HEK293 (cell line): Measurements from ENCODE around the gene LCNL1.

Experiments used
- CTCF ChIA-PET: fragments of 350-600 bp; formaldehyde crosslinking; extraction: SDS; loops from one replicate; lab custom pipeline; 2021; ENCODE audit warnings: antibody characterized with exemption; lab: Yijun Ruan, JAX
- POLR2A ChIA-PET: fragments of 300-600 bp; formaldehyde crosslinking; extraction: SDS; loops from one replicate; lab custom pipeline; 2020; ENCODE audit warnings: antibody characterized with exemption, inconsistent platforms; lab: Yijun Ruan, JAX
- H3K27ac ChIP-seq: fragments of 200-500 bp; sonication (Bioruptor generic); 2 replicates; pipeline ENCODE4 v1.5.1; 2014; ENCODE audit warnings: low read depth, low read length, control low read depth, inconsistent platforms; ENCODE audit errors: extremely low read depth
- H3K36me3 ChIP-seq, 2 experiments: fragments of 200-500 bp in 1 of 2; sonication (Bioruptor generic) in 1 of 2; 1 replicate in 1 of 2; 2 replicates in 1 of 2; pipeline ENCODE4 v1.5.1; 2014 to 2017; ENCODE audit warnings: inconsistent platforms in 2 of 2, low read length in 2 of 2; ENCODE audit not compliant: control insufficient read depth in 2 of 2, insufficient read depth in 1 of 2
- H3K4me1 ChIP-seq: fragments of 200-500 bp; sonication (Bioruptor generic); 2 replicates; pipeline ENCODE4 v1.5.1; 2014; ENCODE audit warnings: mild to moderate bottlenecking, low read length, inconsistent platforms; ENCODE audit not compliant: control insufficient read depth, insufficient read depth
- H3K4me3 ChIP-seq: 2 replicates; pipeline ENCODE4 v1.5.1; 2011; ENCODE audit warnings: low read depth, mild to moderate bottlenecking, control low read depth, low read length, moderate library complexity
- H3K9me3 ChIP-seq: fragments of 200-500 bp; sonication (Bioruptor generic); 2 replicates; pipeline ENCODE4 v1.5.1; 2014; ENCODE audit warnings: low read depth, low read length, inconsistent platforms; ENCODE audit not compliant: control insufficient read depth, insufficient read depth
- EGR2 ChIP-seq: fragments of 450-650 bp; formaldehyde crosslinking; IDR thresholded peaks from 2 replicates; pipeline ENCODE4 v1.5.1; 2016; ENCODE audit warnings: low read depth, missing biosample characterization, missing genetic modification characterization
- GLIS1 ChIP-seq: fragments of 450-650 bp; formaldehyde crosslinking; IDR thresholded peaks from 2 replicates; pipeline ENCODE4 v1.5.1; 2016; ENCODE audit warnings: missing biosample characterization, missing genetic modification characterization
- OSR2 ChIP-seq: fragments of 450-650 bp; formaldehyde crosslinking; IDR thresholded peaks from 2 replicates; pipeline ENCODE4 v1.5.1; 2016; ENCODE audit warnings: missing biosample characterization, missing genetic modification characterization
- ZBTB20 ChIP-seq: fragments of 450-650 bp; formaldehyde crosslinking; IDR thresholded peaks from 2 replicates; pipeline ENCODE4 v1.5.1; 2016; ENCODE audit warnings: missing biosample characterization, missing genetic modification characterization
- ZFHX2 ChIP-seq: fragments of 450-650 bp; formaldehyde crosslinking; conservative IDR thresholded peaks from 2 replicates; pipeline ENCODE4 v1.5.1; 2016; ENCODE audit warnings: missing biosample characterization, missing genetic modification characterization
- ZFP3 ChIP-seq: fragments of 450-650 bp; formaldehyde crosslinking; IDR thresholded peaks from 2 replicates; pipeline ENCODE4 v1.5.1; 2016; ENCODE audit warnings: low read depth, missing biosample characterization, missing genetic modification characterization
- ZIC2 ChIP-seq: fragments of 450-650 bp; formaldehyde crosslinking; IDR thresholded peaks from 2 replicates; pipeline ENCODE4 v1.5.1; 2016; ENCODE audit warnings: missing biosample characterization, missing genetic modification characterization
- ZNF10 ChIP-seq: fragments of 450-650 bp; formaldehyde crosslinking; IDR thresholded peaks from 2 replicates; pipeline ENCODE4 v1.5.1; 2017; ENCODE audit warnings: missing biosample characterization, missing genetic modification characterization
- ZNF223 ChIP-seq: fragments of 450-650 bp; formaldehyde crosslinking; IDR thresholded peaks from 2 replicates; pipeline ENCODE4 v1.5.1; 2016; ENCODE audit warnings: missing biosample characterization, missing genetic modification characterization
- ZNF292 ChIP-seq: fragments of 450-650 bp; formaldehyde crosslinking; IDR thresholded peaks from 2 replicates; pipeline ENCODE4 v1.5.1; 2016; ENCODE audit warnings: low read depth, missing biosample characterization, missing genetic modification characterization, borderline replicate concordance
- ZNF433 ChIP-seq: fragments of 450-650 bp; formaldehyde crosslinking; IDR thresholded peaks from 2 replicates; pipeline ENCODE4 v1.5.1; 2016; ENCODE audit warnings: missing biosample characterization, missing genetic modification characterization, low read depth
- ZNF792 ChIP-seq: fragments of 450-650 bp; formaldehyde crosslinking; IDR thresholded peaks from 2 replicates; pipeline ENCODE4 v1.5.1; 2016; ENCODE audit warnings: missing biosample characterization, missing genetic modification characterization
- ZSCAN30 ChIP-seq: fragments of 450-650 bp; IDR thresholded peaks from 2 replicates; pipeline ENCODE4 v1.5.1; 2018; ENCODE audit warnings: missing biosample characterization, mild to moderate bottlenecking, missing genetic modification characterization, moderate library complexity
- TF ChIP-seq, protein P1 (sequence below): fragments of 450-650 bp; formaldehyde crosslinking; IDR thresholded peaks from 2 replicates; pipeline ENCODE4 v1.5.1; 2016; ENCODE audit warnings: missing biosample characterization, missing genetic modification characterization
- TF ChIP-seq, protein P2 (sequence below): fragments of 450-650 bp; formaldehyde crosslinking; IDR thresholded peaks from 2 replicates; pipeline ENCODE4 v1.5.1; 2016; ENCODE audit warnings: missing biosample characterization, missing genetic modification characterization
- TF ChIP-seq, protein P3 (sequence below): fragments of 450-650 bp; formaldehyde crosslinking; IDR thresholded peaks from 2 replicates; pipeline ENCODE4 v1.5.1; 2016; ENCODE audit warnings: missing biosample characterization, missing genetic modification characterization
- TF ChIP-seq, protein P4 (sequence below): fragments of 450-650 bp; formaldehyde crosslinking; conservative IDR thresholded peaks from 2 replicates; pipeline ENCODE4 v1.5.1; 2016; ENCODE audit warnings: low read depth, missing biosample characterization, missing genetic modification characterization

LCNL1 gene

DNA sequence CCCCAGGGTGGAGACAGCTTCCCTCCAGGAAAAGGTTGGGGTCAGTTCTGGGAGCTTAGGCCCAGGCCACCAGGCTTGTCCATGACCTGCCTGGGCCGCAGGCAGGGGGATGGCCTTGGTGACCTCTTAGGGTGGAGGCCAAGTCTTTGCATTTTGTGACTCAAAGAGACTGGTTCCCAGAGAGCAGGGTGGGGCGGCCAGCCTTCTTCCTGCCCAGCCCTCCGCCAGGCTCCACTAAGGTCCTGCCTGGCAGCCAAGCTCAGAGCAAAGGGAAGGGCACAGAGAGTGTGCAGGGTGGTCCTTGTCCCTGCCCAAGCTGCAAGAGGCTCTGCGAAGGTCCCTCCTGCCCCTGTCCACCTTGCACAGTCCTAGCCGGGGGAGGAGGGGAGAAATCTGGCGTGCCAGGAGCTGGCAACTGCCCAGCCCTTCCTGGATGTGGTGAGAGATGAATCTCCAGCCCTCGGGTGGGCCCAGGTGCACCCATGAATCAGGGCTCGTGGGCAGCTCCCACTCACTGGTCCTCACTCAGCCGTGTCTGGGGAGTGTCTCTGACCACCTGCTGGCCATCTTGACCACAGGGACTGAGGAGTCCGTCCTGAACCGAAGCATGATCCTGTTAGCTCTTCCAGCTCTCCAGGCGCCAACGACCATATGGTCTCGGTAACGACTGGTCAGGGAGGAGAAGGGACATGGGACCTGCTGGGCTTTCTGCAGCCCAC, 7.8 kb upstream of the LCNL1 start:
- Histone ChIP-seq H3K9me3 (no peaks in the 10 kb centered on the region), H3K36me3 (no peaks in the 10 kb centered on the region), H3K4me3 (no peak overlapping the region)
- POLR2A ChIA-PET, result interaction anchor here (0.9 to 2.5 kb wide), 3 partner anchors 17 to 54 kb away, joined by 4 to 7 read pairs (median 5); partner anchors contain the start of gene PAXX
- 0 out of 2 replicates have a peak, but pooled peaks have one; percentile 18 for TF ChIP-seq ZFHX2 (tag by site-specific recombination)
- peak; percentile 16; the same call in 1 of the 2 replicates for TF ChIP-seq EGR2 (tag by site-specific recombination)
- no peak for TF ChIP-seq ZNF10 (tag by site-specific recombination)
- TF ChIP-seq, all 188 proteins: peak for 2
- H3K4me1 ChIP-seq, result no peaks in the 10 kb centered on the region
- no peak overlapping the region for H3K27ac ChIP-seq
- CTCF ChIA-PET, result interaction anchor here (0.5 to 3.4 kb wide), 12 partner anchors 10 to 614 kb away, joined by 3 to 22 read pairs (median 4); partner anchors contain the start of gene C8G

DNA sequence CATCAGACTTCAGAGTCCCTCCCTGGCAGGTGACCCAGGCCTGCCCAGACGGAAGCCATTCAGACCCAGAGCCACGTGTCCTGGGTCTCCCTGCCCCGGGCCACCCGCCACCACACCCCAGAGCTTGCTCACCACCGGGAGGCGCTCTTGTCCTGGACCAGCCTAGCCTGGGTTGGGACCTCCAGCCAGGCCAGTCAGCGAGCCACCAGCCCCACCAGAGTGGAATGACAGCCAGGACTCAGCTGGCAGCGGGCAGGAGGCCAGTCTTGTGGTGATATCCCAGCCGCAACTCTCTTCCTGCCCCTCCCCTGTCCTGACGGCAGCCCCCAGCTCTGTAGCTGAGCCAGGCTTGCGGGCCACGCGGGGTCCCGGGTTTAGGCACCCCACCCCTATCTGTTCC, 7.1 kb upstream of the LCNL1 start:
- CTCF ChIA-PET, result interaction anchor here (0.6 to 3.4 kb wide), 10 partner anchors 10 to 133 kb away, joined by 3 to 22 read pairs (median 4); partner anchors contain the start of gene C8G
- H3K4me3 ChIP-seq, result no peak overlapping the region
- H3K4me1 ChIP-seq, result no peaks in the 10 kb centered on the region
- no peak for TF ChIP-seq ZSCAN30 (tag by site-specific recombination)
- no peak for TF ChIP-seq ZNF433 (tag by site-specific recombination)
- peak; percentile 34; the same call in 1 of the 2 replicates for TF ChIP-seq ZIC2 (tag by site-specific recombination)
- peak; percentile 91 for TF ChIP-seq ZNF223 (tag by site-specific recombination)
- no peak for TF ChIP-seq ZFP3
- TF ChIP-seq, protein P1, sequence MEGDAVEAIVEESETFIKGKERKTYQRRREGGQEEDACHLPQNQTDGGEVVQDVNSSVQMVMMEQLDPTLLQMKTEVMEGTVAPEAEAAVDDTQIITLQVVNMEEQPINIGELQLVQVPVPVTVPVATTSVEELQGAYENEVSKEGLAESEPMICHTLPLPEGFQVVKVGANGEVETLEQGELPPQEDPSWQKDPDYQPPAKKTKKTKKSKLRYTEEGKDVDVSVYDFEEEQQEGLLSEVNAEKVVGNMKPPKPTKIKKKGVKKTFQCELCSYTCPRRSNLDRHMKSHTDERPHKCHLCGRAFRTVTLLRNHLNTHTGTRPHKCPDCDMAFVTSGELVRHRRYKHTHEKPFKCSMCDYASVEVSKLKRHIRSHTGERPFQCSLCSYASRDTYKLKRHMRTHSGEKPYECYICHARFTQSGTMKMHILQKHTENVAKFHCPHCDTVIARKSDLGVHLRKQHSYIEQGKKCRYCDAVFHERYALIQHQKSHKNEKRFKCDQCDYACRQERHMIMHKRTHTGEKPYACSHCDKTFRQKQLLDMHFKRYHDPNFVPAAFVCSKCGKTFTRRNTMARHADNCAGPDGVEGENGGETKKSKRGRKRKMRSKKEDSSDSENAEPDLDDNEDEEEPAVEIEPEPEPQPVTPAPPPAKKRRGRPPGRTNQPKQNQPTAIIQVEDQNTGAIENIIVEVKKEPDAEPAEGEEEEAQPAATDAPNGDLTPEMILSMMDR (tag by site-specific recombination), result 0 out of 2 replicates have a peak, but pooled peaks have one; percentile 16
- no peak for TF ChIP-seq ZBTB20
- TF ChIP-seq, protein P2, sequence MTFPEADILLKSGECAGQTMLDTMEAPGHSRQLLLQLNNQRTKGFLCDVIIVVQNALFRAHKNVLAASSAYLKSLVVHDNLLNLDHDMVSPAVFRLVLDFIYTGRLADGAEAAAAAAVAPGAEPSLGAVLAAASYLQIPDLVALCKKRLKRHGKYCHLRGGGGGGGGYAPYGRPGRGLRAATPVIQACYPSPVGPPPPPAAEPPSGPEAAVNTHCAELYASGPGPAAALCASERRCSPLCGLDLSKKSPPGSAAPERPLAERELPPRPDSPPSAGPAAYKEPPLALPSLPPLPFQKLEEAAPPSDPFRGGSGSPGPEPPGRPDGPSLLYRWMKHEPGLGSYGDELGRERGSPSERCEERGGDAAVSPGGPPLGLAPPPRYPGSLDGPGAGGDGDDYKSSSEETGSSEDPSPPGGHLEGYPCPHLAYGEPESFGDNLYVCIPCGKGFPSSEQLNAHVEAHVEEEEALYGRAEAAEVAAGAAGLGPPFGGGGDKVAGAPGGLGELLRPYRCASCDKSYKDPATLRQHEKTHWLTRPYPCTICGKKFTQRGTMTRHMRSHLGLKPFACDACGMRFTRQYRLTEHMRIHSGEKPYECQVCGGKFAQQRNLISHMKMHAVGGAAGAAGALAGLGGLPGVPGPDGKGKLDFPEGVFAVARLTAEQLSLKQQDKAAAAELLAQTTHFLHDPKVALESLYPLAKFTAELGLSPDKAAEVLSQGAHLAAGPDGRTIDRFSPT, result 0 out of 2 replicates have a peak, but pooled peaks have one; percentile 6
- TF ChIP-seq, all 188 proteins: peak for 4
- Histone ChIP-seq H3K9me3 (no peaks in the 10 kb centered on the region), H3K27ac (no peak overlapping the region), H3K36me3 (no peaks in the 10 kb centered on the region)
- POLR2A ChIA-PET, result interaction anchor here (0.9 to 2.5 kb wide), 3 partner anchors 17 to 54 kb away, joined by 4 to 7 read pairs (median 4); partner anchors contain the start of gene PAXX

DNA sequence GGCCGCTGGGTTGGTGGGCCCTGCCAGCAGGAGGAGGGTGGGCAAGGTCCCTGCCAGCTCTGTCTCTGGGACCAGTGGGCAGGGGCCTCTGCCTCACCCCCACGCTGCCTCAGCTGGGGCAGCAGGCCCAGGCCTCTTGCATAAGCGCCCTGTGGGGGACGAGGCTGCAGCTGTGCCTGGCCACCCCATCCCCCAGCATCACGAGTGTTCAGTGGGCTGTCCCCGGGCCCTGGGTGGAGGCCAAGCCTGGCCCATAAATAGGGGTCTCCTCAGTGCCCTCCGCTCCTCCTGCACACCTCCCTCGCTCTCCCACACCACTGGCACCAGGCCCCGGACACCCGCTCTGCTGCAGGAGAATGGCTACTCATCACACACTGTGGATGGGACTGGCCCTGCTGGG, 5.6 kb upstream of the LCNL1 start, which contains the start of gene PTGDS:
Gene PTGDS (plus strand): TSS at position 282 of the 400 bp plus-strand sequence. CDS start 75 bp downstream, at position 357.
- ChIA-PET CTCF (interaction anchor here (0.7 to 3.4 kb wide), 3 partner anchors 13 to 59 kb away, joined by 3 to 22 read pairs (median 3); no protein-coding TSS in a partner anchor), POLR2A (interaction anchor here (1.3 to 2.5 kb wide), 2 partner anchors 15 to 30 kb away, joined by 3 to 7 read pairs; partner anchors contain the start of gene PAXX)
- Histone ChIP-seq H3K4me1 (no peaks in the 10 kb centered on the region), H3K4me3 (no peak within 1 kb of the TSS), H3K27ac (no peak within 1 kb of the TSS), H3K36me3 (no peaks in the 10 kb centered on the region), H3K9me3 (no peaks in the 10 kb centered on the region)
- no peak for TF ChIP-seq ZNF792 (tag by site-specific recombination)
- TF ChIP-seq, protein P3, sequence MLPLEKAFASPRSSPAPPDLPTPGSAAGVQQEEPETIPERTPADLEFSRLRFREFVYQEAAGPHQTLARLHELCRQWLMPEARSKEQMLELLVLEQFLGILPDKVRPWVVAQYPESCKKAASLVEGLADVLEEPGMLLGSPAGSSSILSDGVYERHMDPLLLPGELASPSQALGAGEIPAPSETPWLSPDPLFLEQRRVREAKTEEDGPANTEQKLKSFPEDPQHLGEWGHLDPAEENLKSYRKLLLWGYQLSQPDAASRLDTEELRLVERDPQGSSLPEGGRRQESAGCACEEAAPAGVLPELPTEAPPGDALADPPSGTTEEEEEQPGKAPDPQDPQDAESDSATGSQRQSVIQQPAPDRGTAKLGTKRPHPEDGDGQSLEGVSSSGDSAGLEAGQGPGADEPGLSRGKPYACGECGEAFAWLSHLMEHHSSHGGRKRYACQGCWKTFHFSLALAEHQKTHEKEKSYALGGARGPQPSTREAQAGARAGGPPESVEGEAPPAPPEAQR (tag by site-specific recombination), result no peak
- no peak for TF ChIP-seq ZNF292 (tag by site-specific recombination)
- TF ChIP-seq GLIS1 (tag by site-specific recombination), result peak; percentile 56; the same call in 1 of the 2 replicates
- TF ChIP-seq ZIC2 (tag by site-specific recombination), result peak; percentile 73
- no peak for TF ChIP-seq OSR2 (tag by site-specific recombination)
- TF ChIP-seq, protein P4, sequence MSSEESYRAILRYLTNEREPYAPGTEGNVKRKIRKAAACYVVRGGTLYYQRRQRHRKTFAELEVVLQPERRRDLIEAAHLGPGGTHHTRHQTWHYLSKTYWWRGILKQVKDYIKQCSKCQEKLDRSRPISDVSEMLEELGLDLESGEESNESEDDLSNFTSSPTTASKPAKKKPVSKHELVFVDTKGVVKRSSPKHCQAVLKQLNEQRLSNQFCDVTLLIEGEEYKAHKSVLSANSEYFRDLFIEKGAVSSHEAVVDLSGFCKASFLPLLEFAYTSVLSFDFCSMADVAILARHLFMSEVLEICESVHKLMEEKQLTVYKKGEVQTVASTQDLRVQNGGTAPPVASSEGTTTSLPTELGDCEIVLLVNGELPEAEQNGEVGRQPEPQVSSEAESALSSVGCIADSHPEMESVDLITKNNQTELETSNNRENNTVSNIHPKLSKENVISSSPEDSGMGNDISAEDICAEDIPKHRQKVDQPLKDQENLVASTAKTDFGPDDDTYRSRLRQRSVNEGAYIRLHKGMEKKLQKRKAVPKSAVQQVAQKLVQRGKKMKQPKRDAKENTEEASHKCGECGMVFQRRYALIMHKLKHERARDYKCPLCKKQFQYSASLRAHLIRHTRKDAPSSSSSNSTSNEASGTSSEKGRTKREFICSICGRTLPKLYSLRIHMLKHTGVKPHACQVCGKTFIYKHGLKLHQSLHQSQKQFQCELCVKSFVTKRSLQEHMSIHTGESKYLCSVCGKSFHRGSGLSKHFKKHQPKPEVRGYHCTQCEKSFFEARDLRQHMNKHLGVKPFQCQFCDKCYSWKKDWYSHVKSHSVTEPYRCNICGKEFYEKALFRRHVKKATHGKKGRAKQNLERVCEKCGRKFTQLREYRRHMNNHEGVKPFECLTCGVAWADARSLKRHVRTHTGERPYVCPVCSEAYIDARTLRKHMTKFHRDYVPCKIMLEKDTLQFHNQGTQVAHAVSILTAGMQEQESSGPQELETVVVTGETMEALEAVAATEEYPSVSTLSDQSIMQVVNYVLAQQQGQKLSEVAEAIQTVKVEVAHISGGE (tag by site-specific recombination), result no peak
- TF ChIP-seq, protein P2, result 0 out of 2 replicates have a peak, but pooled peaks have one; percentile 1
